Measurements from ENCODE around the gene ARHGEF12.

ARHGEF12 gene

DNA sequence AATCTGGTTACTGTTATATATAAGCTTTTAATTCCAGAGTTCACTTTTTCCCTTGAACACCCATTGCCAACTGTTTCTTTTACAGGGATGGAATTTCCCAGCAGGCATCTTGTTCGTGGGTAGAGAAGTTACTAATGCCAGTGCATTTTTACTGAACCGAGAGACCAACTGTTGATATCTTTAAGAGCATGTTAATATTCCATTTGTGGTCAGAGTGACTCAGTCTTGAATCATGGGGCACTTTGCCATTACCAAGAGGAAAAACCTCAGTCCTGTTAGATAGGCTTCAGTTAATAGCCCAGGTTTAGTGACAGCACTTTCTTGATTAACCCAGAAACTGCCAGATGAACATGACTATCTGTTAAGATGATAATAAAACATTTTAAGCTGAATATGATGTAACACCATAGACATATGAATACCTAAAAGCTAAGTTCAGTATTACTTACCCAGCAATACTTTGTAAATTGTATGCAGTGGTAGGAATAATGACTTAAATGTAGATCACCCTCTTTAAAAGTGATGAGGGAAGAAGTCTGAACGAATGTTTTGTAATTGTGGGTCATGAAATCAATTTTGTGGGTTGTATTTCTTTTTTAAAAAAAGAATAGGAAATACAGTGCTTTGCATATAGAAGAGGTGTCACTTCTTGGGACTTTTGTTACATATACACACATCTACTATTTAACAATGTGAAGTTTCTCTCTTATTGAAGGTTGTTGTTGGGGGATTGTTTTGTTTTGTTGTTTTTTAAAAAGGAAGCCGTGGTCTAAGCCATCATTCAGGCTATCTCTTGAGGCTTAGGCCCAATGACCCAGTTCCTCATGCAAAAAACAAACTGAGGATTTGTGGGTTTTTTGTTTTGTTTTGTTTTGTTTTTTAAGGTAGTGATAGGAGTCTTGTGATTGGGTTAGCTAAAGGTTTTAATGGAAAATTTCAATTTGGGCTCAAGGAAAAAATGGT is 96.1 kb downstream of the ARHGEF12 start:
- DNase-seq, result peak; percentile 99

DNA sequence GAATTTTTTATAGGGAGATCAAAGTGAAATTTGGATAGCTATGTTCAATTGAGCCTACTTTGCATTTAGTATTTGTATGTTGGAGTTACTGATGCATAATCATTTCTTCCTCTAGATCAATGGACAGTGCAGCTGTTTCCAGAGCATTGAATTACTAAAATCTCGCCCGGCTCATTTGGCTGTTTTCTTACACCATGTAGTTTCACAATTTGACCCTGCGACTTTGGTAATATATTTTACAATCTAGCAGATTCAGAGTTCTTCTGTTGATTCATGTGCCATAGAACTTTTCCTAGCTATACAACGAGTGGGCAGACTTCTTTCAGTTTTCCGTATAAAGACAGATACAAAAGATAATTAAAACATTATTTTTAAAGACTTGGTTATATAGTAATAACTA is 105.4 kb downstream of the ARHGEF12 start:
- DNase-seq, result no peak

DNA sequence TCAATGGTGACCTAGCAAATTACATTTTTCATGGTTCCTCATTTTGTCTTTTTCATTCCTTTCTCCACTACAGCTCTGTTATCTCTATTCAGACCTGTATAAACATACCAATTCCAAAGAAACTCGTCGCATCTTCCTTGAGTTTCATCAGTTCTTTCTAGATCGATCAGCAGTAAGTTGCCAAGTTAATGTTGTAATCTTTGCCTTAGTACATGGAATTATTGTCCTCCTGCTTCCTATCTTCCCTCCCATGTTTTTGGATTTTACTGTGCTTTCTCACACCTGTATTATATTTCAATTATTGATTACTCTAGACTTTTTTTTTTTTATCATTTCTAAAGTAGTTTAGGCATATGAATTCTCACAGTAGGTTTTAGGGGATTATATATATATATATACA is 105.8 kb downstream of the ARHGEF12 start:
- no peak for DNase-seq

DNA sequence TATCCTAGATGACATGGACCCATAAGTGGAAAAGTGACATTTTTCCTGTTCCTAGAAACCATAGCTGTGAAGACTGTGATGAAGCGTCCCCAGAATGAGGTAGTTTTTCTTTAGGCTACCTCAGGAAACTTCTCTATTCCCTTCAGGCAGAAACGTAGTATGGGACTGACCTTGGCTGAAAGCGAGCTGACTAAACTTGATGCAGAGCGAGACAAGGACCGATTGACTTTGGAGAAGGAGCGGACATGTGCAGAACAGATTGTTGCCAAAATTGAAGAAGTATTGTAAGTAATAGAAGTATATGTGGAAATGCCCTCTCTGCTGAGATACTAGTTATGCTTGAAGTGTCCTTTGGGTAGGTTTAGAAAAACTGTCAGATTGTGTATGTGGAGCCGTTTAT is 110.6 kb downstream of the ARHGEF12 start:
- no peak for DNase-seq

DNA sequence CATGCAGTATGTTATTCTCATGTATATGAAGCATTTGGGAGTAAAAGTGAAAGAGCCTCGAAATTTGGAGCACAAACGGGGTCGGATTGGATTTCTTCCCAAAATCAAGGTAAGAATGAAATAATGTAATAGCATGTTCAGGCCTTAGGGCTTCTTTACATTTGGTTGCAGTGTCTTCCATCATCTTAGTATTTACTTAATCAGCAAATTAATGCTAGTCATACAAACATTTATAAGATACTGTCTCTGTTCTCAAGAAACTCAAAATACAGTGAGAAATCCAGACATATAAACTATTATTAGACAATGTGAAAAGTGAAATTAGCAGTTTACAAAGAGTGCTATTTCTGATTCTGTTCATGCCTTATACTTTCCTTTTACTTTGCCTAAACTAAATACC is 112.0 kb downstream of the ARHGEF12 start:
- DNase-seq, result no peak

DNA sequence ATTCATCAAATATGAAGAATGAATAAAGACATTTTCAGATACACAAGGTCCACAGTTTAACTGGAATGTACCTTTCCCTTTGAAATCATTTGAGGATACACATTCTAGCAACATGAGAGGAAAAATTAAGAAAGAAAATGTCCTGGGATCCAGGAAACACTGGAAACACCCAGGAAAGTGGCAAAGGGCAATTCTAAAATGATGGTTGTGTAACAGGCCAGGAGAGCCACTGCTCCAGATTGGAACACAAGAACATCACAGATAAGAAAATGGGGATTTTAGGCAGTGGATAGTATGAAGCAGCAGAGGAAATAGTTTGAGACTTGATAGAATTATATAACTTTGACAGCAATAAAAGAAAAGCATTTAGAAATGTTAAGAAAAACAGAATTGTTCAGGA is 119.3 kb downstream of the ARHGEF12 start:
- DNase-seq, result no peak

DNA sequence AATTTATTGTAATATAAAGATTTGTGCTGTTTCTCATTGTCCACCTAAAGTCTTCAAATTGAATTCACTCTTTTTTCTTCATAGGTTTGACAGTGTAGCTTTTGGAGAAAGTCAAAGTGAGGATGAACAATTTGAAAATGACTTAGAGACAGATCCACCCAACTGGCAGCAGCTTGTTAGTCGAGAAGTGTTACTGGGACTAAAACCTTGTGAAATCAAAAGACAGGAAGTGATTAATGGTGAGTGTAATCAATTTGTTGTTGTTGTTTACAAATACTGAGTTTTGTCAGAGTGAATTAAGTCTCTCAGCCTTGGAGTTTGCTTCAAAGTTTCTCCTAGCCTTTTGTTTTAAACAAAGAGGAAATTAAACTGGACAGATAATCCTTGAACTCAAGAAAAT is 121.8 kb downstream of the ARHGEF12 start:
- no peak for DNase-seq

DNA sequence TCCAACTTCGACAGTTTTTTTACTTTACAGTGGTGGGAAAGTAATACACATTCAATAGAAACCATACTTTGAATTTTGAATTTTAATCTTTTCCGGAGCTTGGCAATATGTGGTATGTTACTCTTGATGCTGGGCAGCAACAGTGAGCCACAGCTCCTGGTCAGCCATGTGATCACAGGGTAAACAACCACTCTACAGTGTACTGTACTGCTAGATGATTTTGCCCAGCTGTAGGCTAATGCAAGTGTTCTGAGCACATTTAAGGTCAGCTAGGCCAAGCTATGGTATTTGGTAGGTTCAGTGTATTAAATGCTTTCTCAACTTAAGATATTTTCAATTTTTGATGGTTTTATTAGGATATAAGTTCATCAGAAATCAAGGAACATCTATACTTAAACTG is 126.6 kb downstream of the ARHGEF12 start:
- no peak for DNase-seq

DNA sequence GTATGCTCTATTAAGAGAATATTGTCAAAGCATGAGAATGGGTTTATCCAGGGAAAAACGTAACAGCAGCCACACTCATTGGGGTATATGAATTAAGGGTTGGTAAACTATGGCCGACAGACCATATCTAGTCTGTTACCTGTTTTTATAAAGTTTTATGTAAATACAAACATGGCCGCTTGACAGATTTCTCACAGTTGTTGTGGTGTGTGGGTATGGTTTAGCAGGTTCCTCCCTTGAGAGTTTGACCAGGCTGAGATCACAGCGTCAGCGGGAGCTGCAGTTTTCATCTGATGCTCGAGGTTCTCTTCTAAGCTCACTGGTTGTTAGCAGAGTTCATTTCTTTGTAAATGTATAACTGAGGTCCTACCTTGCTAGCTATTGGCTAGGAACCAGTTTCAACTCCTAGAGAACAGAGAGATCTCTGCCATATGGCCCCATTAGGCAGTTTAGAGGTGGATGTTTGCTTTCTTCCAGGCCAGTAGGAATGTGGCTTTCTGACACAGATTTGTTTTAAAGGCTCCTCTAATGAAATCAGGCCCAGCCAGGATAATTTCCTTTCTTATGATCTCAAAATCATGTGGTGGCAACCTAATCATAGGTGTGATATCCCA is 129.8 kb downstream of the ARHGEF12 start:
- DNase-seq, result no peak

DNA sequence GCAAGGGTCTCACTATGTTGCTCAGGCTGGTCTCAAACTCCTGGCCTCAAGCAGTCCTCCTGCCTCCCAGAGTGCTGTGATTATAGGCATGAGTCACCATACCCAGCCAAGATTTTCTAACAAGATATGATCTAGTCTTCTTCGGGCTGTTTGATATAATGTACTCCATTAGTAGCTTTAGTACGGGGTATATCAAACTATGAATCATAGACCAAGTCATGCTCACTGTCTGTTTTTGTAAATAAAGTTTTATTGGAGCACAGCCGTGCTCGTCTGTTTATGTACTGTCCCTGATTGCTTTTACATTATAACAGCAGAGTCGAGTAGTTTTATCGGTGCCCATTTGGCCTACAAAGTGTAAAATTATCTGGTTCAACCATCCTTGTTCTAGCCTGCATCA is 131.4 kb downstream of the ARHGEF12 start:
- DNase-seq, result peak; percentile 43

DNA sequence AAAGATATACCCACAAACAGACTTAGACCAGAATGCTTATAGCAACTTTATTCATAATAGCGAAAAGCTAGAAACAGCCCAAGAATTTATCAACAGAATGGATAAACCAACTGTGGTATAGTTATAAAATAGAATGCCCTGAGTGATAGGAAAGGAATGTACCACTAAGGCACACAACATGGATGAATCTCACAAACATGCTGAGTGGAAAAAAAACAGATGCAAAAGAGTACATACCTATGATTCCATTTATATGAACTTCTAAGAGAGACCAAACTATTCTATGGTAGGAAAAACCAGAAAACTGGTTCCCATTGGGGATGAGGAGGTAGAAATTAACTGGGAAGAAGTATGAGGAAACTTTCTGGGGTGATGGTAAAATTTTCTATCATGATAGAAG is 134.9 kb downstream of the ARHGEF12 start:
- no peak for DNase-seq

DNA sequence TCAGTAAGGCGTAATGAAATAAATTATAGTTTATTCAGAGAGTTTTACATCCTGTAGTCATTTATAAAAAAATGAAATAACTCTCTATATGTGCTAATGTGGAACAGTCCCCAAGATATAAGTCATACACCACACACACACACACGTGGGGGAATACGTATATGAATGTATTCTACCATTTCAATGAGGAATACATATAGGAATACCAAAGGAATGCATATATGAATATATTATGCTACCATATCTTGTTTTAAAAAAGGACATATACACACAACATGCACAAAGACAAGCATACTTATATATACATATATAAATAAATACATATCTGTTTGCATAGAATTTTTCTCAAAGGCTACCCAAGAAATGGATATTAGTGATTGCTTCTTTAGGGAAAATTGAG is 135.8 kb downstream of the ARHGEF12 start:
- DNase-seq, result no peak

DNA sequence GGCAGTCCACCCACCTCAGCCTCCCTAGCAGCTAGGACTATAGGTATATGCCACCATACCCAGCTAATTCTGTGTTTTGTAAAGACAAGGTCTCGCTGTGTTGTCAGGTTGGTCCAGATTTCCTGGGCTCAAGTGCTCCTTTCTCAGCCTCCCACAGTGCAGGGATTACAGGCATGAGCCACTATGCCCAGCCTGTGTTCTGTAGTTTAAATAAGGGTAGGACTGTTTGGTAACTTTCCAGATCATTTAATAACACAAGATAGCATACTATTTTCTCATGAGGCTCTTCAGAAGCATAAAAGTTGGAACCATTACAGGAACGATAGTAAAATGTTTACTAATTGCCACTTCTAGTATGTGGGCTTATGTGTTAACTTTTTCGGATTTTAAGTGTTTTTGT is 137.3 kb downstream of the ARHGEF12 start:
- no peak for DNase-seq

DNA sequence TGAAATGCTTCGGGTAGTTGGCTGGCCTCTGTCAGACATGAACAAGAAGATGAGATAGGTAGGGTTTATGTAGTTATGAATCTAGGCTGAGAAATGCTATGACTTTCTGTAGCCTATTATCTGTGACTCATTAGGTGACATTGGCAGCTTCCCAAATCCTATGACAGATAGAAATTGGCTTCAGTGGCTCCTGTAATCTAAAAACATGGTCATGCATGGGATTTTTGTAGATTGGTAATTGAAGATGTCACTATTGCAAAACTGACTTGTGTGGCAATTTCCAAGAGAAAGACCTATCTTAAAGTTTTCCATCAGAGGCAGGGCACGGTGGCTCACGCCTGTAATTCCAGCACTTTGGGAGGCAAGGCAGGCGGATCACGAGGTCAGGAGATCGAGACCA is 145.9 kb downstream of the ARHGEF12 start:
- no peak for DNase-seq

DNA sequence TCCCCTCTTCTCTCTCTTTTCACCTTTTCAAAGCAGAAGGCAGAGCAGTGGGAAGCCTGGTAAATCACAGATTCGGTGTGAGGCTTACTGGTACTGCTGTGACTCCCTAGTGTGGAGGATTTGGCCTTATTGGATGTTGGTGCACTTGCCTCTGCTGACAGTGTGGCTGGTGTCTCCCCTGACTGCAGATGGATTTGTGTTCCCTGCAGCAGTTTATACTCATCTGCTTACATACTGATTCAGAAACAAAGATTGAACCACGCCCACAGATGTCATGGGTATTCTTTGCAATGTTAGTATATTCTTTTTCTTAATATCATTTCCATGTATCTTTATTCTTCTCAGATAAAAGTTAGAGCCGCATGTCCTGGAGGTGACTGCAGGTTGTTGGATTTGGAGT is 148.5 kb downstream of the ARHGEF12 start:
- DNase-seq, result no peak

DNA sequence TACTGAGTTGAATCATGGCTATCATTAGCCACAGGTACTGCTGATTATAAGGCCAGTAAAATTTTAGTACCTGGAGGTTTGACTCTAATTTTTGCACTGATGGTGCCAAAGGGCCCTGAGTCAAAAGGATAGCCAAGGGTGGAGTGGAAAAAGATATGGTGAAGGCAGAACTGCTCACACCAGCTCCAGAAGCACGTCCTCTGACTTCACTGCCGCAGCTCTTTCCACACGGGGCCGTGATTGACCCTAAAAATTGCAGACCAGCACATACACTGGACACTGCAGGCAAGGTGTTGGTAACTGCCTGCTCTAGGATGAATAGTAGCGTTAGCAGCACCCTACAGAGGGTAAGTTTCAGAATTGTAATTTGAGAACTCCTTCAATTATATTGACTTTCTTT is 149.9 kb downstream of the ARHGEF12 start:
- DNase-seq, result no peak

DNA sequence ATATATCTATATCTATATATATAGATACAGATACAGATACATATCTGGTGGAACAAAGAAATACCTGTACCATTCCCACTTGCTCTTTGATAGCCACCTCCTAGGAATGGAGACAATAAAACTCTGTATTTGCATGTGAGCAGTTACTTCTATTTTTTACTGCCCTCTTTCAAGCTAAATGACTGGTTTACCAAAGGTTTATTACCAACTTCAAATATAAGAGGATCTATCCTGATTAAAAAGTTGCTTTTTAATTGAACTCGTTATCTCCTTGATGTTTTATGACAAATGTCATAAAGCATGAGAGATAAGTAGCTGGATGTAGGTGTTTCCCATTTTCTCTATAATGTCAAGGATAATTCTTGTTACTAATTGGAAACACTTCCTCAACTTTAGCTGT is 153.6 kb downstream of the ARHGEF12 start:
- no peak for DNase-seq

DNA sequence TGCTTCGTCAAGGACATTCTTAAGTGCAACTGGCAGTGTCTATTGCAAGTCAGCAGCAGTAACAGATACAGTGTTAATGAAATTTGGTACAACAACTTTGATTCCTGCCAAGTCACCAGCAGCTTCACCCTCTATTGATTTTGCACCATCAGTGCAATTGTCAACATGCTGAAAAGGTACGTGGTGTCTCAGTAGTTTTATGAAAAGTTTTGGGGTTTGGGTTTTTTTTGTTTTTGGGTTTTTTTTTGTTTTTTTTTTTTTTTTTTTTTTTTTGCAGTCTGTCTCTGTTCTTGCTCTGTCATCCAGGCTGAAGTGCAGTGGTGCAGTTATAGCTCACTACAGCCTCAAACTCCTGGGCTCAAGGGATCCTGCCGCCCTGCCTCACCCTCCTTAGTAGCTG is 156.3 kb downstream of the ARHGEF12 start:
- no peak for DNase-seq

DNA sequence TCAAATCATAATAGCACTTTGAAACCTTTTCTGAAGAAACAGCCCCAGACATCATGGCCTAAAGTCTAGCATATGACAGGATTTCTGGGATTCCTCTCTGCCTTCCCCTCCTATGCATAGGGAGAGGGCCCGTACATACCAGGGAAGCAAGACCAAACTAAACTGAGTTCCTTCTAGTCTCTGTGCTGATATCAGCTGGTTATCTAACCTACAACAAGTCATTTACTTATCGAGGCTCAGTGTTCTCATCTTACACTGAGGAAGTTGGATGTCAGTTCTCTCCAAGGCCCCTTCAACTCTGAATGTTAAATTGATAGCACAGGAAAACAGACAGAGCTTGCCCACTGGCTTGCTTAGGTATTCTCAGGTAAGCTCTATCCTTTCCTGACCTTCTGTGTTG is 158.4 kb downstream of the ARHGEF12 start:
- DNase-seq, result no peak

DNA sequence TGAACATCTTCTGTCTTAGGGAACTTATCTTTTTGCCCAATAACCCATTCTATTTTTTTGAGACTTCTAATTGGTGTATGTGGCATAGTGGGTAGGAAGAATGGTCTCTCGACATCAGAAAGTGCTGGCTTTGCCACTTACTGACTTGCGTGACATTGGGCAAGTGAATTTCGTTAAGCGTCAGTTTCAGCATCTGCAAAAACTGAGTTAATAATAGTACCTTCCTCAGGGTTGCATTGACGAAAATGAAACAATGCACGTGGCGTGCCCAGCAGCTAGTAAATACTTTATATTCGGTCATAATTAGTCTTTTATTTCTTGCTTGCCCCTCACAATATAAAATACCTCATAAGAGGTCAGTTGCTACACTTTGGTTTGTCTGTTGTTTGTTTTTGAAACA is 162.9 kb downstream of the ARHGEF12 start:
- no peak for DNase-seq

DNA sequence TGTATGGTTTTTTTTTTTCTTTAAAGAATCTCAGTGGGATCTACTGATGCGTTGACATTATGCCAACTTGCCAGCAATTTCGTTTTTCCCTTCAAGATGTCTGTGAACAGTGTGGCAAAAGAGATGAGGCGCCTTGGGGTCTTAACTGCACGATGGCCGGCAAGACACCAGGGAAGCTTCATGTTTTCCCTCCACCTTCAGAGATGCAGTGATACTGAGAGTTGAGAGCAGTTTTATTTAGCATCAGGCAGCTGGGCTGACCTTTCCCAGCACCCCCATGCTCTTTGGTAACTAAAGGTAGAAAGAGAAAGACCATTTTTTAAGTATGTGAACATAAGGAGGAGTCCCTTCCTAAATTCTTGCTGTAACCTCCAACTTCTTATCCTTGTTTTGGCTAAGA is 163.6 kb downstream of the ARHGEF12 start:
- no peak for DNase-seq

DNA sequence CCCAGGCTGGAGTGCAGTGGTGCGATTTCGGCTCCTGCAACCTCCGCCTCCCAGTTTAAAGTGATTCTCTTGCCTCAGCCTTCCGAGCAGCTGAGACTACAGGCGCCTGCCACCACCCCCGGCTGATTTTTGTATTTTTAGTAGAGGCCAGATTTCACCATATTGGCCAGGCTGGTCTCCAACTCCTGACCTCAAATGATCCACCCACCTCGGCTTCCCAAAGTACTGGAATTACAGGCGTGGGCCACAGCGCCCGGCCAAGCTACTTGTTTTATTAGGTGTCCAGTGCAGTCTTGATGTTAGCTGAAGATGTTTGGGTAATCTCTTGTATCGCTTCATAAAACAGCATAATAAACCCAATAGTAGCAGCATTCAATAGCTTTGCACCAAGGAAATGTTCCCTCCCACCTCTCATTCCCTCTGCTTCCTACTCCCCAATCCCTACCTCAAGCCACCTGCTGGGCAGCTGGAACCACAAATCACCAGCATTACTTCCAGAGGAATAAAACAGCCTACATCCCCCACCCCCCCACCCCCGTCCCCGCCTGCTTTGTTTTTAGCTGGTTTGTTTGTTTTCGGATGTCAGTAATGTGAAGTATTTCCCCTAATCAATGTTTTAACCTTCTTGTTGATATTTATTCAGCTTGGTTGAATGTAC is 164.3 kb downstream of the ARHGEF12 start:
- no peak for DNase-seq

DNA sequence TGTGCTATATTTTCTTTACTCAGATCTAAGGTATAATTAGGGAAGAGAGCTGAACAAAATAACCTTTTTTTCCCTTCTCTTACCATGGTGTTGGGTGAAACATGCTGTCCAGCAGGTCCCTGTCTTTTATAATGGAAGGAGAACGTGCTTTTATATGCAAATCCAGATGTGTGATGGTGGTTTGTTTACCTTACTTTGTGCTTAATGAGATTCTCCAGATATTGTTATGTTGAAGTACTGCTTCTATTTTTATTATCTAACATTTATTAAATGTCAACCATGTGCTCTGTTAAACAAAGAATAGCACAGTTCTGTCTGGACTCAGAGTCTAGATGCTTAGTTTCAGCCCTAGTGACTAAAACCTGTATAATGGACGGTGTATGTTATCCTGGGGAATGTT is 165.2 kb downstream of the ARHGEF12 start:
- no peak for DNase-seq
